Non-pigmented ciliary epithelial cell (primary cell): ENCODE data around the gene CC2D1B.

ENCODE experiments used
- DNase-seq: peaks from one replicate; pipeline ENCODE4 v3.0.0-alpha.2; 2010; ENCODE audit warnings: low read depth

The CC2D1B gene

DNA sequence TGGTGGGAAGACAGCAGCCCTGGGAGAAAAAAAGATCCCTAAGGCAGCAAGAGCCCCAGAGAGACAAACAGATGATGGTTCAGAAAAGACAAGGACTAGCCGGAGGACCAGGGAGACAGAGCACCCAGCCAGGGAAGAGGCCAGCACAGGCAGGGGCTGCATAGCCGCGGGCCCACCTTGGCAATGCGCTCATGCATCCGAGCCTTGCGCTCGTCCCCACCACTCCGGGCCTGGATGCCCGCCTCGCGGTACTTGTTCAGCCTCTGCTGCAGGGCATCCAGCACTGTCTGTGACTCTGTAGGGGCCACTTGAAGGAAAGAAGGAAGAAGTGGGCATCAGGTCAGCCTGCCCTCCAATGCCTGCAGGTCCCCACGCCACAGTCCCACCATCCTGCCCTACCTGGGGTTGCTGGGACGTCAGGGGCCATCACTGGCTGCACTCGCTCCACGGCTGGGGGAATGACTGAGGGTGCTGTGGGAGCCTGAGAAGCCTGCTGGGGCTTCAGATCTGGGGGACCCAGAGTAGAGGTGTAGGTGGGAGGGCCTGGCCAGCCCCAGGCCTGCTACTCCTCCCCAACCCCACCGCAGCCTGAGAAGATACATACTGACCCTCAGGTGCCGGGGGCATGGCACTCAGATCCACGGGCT is 7.0 kb downstream of the CC2D1B start:
- no peak for DNase-seq

DNA sequence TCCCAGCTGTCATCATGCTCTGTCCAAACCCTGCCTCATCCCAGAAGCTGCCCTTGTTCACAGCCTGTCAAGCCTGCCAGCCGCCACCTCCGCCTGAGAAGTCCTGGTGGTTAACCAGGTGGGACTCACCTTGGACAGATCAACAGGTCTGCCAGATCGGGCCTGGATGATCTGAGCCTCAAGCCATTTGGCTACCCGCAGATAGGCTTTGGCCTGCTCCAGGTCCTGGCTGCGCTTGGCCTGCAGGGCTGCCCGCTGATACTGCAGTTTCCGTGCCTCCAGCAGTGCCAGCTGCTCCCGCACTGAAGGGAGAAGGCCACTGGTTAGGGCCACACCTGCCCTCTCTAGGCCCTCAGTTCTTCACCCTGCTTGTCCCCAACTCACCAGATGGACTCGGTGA is 8.6 kb downstream of the CC2D1B start:
- DNase-seq: no peak

DNA sequence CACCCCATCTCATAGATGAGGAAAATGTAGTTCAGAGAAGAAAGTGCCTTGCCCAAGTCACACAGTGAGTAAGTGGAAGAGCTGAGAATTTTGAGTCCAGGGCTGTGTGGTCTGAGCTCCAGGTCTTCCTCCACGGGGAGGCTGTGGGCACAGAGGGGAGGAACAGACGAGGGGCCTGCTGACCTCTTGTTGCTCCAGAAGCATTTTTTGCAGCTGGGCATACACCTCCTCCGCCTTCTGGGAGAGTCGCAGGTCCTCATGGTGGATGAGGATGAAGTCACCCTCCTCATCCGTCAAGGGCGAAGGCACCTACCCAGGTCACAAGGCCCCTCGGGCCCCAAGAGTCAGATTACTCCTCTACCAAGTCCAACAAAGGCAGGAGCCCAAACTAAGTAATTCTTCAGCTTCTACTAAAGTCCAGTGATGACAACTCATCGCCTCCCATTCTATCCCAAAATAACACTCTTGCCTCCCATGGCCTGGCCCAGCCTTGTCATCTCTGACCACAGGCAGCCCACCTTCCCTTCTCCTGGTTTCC is 9.1 kb downstream of the CC2D1B start:
- DNase-seq: no peak

DNA sequence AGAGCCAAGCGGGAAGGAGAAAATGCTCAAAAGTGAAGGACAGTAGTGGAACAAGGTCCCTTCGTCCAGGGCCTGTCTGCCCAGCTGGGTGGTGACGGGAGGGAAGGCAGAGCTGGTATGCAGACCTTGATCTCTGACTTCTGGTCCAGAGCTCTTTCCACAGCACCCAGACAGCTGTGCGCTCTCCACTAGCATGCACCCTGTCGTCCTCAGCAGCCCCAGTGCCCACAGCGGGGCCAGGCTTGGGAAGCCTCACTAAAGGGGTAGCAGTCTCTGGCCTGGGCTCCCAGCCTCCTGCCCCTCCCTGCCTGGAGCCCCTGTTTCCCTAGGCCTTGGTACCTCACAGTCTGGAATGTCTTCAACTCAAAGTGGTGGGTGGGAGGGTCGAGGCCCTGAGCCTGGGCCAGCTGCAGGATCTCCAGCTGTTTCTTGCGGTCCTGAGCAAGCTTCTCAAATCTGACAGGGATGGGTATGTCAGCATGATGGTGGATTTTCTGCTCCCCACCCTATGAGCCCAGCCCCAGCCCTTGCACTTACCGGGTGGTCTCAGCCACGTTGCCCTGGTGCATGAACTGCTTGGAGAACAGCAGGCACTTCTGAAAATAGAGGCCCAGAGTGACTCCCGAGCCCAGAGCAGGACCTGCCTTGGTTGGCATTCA is 10.0 kb downstream of the CC2D1B start:
- DNase-seq: no peak

DNA sequence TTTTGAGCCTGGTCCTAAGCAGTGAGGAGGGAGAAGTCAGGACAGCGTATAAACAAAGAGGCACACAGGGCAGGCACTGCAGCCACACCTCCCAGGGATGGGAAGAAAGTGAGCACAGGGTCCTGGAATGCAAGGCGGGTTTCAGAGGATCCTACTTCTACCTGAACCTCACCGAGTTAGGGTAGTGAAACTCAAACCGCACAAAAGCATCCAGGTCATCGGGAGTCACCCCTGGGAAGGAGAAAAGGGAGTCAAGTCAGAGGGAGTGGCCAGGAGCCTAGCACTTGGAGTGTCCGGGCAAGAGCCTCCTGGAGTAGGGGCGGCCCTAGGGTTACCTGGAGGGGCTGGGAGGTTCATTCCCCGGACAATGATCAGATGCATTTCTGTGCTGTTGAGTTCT is 10.6 kb downstream of the CC2D1B start:
- DNase-seq: no peak

DNA sequence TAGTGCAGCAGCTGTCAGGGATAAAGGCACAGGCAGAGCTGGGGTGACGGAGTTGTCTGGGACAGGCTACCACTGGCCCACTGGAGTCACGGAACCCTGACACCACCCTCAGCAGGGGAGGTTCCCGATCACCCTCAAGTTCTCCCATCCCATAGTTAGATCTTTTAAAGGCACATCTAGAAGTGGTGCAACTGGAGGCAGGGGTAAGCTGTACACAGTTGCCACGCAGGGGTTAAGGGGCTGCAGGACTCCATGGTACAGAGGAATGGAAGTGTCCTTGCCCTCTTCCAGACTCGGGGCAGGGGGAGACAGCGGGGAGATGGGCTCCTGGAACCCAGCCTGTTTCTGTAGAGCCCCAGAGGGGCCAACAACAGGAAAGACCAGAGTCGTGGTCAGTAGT is 13.3 kb downstream of the CC2D1B start:
- DNase-seq: no peak

DNA sequence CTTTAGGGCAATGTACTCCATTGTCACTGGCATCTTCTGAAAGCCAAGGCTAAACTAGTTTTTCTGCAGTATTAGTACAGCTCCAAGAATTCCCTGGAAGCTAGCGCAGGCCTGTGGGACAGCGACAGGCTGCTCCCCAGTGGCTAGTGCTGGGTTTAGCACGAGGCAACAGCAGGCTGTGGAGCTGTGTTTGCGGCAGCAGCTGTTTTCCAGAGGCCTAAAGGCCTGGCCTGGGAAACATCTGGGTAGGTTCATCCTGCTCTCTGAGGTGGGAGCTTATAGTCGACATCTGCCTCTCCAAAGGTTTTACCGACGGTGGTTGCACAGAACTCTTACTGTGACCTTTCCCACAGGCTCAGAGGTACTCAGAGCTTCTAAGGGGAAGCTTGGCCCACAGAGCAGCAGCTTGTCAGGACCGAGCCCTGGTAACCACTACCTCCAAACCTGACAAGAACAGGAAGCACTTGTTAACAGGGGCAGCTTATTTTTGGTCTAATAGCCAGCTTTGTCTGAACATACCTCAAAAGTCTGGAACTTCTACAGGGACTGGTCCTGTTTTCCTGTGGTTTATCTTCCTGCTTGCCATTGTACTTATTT is 17.2 kb downstream of the CC2D1B start:
- DNase-seq: no peak

DNA sequence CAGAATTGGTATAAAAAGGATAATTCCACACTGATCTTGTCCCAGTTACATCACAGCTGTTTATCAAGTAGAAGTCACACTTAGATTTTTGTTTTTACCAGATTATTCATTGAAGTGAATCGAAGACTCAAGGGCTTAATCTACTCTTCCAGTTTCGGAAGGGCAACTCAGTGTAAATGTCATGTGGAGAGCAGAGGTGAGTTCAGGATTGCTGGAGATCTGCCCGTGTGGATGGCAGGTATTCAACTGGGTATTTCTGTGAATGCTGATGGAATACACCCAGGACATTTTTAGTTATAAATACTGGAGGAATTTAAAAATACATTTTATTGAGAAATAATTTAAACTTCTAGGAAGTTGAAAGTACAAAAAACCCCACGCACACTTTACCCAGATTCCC is 19.4 kb downstream of the CC2D1B start:
- DNase-seq: no peak

DNA sequence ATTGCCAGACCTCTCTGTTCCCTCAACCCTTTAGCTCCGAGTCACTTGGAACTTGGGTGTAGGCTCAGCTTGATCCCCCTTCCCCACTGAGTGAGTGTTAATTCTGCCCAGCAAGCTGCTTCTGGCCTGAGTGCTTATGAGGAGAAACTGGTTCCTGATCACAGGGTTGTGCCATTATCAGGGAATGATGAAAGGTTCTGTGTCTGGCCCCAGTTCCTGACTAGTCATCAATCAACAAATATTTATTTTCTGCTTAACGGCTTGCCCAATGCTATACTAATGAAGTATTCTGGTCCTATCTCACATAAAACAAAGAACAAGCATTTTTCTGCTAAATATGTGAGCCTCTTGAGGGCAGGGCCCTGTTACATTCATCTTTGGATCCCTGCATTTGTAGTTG is 20.8 kb downstream of the CC2D1B start:
- no peak for DNase-seq

DNA sequence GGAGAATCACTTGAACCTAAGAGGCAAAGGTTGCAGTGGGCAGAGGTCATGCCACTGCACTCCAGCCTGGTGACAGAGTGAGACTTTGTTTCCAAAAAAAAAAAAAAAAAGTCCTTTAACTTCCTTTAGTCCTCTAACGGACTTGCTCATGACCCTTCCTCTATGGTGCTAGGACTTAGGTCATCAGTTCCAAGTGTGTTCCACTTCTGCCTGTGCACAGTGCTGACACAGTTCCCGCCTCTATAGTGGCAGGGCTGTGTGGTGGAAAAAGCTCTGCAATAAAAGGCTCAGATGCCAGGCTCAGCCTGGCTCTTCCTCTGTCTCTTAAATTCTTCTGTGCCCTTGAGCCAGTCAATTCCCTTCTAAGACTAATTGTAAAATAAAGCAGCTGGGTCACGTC is 22.0 kb downstream of the CC2D1B start:
- no peak for DNase-seq

DNA sequence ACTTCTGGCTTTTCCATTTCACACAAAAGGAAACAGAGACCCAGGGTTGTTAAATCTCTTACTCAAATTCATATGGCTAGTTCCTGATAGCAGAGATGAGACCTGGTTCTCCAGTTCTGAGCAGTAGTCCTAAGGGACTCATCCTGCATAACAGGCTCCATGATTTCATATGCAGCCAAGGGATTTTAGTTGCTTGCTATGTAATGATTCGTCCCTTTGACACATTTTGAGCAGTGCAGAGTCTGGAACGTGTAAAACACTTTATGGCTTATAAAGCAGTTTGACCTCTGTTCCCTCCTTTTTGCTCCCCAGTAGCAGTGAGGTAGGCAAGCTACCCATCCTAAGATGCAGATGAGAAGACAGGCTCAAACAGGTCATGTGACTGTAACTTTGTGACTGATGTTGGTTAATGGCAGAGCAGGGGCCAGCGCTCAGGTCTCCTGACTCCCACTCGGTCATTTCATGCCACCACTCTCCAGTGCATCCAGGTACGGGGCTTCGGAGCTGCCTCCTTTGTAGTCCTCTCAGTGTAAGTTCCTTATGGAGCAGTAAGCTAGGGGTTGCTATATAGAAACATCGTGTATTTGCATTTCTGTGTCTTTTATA is 24.2 kb downstream of the CC2D1B start:
- DNase-seq: no peak

DNA sequence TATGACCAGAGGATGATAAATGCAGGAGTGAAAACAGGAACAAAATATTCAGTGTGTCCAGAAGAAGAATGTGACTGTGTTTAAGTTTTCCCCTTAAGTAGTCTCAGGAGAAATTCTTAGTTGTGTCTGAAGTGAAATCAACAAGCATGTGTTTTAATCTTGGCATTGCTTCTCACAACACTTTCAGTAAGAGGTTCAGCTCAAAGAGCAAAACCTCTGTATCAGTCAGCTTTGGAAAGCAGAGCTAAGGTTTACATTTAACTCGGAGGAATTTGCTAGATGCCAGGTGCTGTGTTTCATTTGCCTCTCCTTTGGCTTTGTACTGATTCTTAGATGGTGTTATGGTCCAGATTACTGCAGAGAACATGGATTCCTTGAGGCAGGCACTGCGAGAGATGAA is 28.6 kb downstream of the CC2D1B start:
- no peak for DNase-seq

DNA sequence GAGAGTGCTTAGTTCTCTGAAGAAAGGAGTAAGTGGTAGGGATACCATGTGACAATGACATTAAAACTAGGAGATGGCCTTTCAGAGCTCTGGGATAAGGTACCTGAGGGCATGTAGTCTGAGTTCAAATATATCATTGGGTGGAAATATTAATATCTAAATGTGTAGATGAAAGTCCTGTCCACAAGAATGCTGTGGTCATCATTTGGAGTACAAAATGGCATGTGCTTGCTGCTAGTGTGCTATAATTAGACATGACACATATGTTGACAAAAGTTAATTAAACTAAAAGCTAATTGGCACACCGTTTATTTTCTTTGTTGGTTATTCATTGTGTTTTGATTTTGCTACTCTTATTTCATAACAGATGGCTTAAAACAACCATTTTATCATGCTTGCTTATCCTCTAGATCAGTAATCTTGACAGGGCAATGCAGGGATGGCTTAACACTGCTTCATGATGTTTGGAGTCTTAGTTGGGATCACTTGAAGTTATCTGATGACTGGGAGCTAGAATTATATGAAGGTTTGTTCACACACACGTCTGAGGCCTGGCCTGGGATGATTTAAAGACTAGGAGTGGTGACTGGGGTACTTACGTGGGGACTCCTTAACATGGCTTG is 31.0 kb downstream of the CC2D1B start:
- no peak for DNase-seq

DNA sequence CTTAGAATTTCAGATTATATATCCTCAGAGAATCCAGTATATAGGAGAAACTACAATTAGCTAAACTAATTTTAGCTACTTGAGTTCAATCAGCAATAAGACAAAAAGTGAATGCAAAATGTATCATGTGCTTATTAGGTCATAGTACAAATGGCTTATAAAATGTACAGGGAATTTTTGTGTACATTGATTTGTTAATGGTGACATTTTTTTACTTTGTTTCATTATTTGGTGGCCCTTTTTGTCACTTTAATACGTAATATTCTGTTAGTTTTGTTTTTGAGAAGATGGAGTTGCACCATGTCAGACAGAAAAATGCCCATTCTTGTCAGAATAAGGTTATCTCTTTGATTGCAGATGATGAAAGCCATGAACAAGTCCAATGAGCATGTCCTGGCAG is 33.6 kb downstream of the CC2D1B start:
- no peak for DNase-seq

DNA sequence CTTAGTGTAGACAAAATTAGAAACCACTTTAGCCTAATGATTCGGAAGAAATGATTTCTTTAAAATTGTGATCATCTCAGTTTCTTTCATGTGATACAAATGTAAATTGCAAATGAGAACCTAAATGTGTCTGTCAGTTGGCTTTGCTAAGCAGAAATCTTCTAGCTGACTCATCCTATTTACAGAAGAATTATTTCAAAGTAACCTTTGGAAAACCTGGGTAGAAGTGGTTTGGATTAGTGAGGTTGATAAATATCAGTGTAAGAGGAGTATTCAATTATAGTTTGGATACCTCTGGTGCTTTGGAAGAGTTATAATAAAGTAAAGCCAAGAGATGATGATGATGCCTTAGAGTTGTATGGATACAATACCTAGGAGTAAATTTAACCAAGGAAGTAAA is 37.4 kb downstream of the CC2D1B start:
- no peak for DNase-seq

DNA sequence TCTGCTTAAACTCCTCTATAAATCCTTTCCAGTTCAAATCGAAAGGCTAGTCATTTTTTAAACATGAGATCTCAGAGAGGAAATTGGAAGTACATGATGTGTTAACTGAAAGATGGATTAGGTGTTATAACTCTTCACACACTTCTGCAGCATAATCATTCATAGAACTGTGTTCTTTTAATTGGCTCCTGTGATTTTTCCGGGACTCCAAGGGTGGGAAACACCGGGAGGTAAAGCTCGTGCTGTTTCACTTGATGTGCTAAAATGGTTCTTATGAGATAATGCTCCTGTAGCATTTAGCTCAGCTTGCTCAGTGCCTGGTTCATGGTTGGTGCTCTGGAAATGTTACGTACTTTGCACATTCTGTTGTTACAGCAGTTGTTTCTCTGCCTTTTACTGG is 40.2 kb downstream of the CC2D1B start:
- no peak for DNase-seq

DNA sequence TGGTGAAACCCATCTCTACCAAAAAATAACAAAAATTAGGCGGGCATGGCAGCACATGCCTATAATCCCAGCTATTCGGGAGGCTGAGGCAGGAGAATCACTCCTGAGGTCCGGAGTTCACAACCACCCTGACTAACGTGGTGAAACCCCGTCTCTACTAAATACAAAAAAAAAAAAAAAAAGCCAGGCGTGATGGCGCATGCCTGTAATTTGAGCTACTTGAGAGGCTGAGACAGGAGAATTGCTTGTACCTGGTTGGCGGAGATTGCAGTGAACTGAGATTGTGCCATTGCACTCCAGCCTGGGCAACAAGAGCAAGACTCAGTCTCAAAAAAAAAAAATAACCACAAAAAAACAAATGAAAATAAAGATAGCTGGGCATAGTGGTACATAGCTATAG is 42.3 kb downstream of the CC2D1B start:
- DNase-seq: no peak

DNA sequence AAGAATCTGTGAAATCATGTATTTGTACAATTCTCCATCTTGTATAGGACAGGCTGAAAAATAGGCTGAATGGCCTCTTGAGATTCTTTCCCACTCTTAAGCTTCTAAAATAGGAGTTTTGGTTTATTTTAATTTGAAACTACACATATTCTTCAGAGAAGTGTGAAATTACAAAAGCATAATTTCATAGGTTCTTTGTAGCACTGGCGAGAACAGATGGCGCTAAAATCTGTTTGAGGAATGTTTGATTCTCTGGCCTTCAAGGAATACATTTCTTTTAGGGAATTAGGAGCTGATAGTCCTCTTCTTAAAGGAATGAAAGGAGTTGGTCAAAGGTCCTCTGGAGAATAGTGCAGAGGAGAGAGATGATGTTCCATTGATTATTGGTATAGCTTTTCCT is 44.9 kb downstream of the CC2D1B start:
- DNase-seq: no peak

DNA sequence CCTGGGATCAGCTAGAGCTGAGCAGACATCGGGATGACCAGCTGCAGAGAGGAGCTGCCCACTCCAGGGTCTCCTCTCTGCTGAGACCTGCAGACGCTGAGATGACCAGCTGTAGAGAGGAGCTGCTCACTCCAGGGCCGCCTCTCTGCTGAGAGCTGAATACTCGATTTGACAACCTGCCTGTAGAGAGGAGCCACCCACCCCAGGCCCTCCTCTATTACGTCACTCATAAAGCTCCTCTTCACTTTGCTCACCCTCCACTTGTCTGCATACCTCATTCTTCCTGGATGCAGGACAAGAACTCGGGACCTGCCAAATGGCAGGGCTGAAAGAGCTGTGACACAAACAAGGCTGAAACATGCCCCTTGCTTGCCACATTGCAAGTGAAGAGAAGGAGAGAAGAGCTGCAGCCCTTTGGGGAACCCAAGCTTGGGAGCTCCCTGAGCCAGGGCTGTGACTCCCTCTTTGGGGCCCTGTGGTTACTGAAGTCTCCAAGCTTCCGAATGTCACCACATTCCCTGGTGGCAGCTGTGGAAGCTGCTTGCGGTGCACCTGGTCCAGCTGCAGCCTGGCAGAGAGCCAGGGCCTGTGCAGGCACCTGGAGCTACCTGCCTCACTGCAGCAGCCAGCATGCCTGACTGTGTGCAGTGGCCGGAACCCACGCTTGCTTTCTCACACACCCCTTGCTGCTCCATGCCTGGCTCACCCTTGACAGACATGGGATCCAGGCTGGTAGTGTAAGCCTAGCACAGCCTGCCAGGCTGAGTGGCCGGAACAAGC is 59.6 kb downstream of the CC2D1B start:
- no peak for DNase-seq

DNA sequence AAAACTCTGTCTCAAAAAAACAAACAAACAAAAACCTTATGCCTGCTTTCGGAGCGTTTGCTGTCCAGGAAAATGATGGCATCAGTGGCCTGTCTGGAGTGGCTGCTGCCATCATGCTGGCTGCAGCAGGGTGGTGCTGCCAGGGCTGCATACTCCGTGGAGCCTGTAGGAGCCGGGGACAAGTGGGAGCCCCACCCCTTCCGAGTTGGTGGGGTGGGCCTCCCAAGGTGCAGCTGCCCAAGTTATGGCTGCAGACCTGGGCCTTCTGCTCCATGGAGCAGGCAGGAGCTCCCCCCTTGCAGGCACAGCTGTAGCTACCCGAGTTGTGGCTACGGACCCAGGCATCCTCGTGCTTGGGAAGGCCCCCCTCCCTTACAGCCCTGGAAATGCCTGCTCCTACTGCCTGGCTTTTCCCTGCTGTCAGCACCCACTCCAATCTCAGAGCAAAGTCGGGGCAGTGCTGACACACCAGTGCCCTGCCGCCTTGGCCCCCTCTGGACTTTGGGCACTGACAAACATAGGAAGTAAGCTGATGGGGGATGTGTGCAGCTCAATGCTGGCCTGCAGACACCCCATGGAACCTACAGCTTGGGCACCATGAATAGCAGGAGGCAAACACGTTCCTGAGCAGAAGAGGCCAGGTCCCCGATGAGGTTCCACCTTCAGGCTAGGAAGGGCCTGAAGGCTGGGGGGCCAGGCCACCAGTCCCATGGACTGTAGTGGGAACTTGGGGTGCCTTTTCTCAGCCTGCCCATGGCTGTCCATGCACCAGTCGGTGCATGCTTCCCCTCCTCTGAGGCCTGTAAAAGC is 60.4 kb downstream of the CC2D1B start:
- no peak for DNase-seq
